ENCODE data around the gene KHDC1L.
"Not testable (repeated sequence)": the region's sequence is repeated elsewhere in the genome, so short reads cannot be mapped to it uniquely, and the experiment has no call there.

The KHDC1L gene, protein sequence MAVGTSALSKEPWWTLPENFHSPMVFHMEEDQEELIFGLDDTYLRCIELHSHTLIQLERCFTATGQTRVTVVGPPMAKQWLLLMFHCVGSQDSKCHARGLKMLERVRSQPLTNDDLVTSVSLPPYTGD

DNA sequence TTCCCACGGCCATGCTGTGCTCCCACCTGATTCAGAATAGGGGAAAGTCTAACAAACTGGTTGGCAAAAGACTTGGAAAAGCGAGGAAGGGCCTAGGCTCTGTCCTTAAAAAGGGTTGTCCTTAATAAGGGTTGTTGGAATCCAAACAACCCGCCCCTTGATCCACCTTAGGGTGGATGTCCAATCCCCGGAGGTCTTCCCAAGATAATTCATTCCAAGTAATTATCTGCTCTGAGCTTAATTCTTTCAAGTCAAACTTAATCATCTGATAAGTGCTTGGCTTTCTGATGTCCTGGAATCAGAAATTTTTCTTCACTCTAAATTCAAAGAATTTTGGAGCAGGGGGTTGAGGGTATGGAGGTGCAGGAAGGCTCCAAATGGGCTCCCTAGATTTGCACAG is at the start of gene KHDC1L:
Gene KHDC1L, minus strand, starts transcription at position 101 of the 400 bp plus-strand sequence. Its CDS starts 88 bp downstream, at position 13.
- DNase-seq: no peak

DNA sequence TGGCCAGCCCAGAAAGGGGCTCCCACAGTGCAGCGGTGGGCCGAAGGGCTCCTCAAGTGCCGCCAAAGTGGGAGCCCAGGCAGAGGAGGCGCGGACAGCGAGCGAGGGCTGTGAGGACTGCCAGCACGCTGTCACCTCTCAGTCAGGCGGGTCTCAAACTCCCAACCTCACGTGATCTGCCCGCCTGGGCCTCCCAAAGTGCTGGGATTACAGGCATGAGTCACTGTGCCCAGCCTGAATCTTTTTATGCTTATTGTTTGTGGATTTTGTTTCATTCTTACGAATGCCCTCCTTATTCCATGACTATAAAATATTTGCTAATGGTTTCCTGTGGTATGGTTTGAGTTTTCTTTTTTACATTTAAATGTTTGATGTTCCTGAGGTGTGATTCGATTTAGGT is 44.0 kb upstream of the KHDC1L start:
- DNase-seq: not testable (repeated sequence)

GRCh38 chr6:73268896-73269295 is 43.6 kb upstream of the KHDC1L start:
- not testable (repeated sequence) for DNase-seq

GRCh38 chr6:73264446-73264845 is 39.1 kb upstream of the KHDC1L start:
- DNase-seq: no peak

- DNase-seq: no peak
Observed at GRCh38 chr6:73263570-73263909, 38.2 kb upstream of the KHDC1L start.

DNA sequence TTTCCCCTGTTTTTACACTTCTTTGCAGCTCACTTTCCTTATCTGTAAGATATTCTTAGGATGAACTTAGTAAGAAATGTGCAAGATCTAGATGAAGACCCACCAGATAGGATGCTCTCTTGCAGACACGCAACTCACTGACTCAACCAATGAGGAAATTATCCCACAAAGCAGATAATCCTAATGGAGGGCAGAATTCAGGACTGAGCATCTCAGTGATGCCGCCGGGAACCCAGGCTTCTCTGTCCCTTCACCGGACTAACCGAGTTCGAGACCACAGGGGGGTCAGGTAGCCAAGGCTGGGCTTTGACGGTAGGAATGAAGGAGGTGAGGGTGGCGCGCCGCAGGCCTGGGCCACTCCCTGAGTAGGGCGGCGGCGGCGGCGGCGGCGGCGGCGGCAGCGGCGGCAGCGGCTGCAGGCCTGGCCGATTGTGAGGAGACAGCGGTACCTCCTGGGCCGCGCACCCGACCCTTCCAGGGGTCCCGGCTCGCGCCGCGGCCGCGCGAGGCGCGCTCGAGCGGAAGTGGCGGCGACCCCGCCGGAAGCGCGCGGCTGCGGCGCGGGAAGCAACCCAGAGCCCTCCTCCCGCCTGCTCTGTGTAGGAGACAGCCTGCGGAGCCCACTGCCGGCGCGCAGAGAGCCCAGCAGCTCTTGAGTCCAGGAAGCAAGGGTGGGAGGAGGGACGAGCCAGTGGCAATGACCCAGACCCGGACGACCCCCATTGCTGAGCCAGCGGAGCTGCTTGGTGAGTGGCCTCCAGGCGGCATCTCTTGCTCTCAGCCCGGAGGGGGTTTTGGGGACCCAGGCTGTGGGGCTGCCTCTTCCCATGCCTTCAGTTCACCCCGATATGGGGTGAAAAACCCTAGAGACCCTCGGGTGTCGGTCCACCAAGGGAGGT is 37.6 kb upstream of the KHDC1L start, which contains the start of gene KHDC1:
Gene KHDC1, minus strand, starts transcription at position 526 of the 899 bp plus-strand sequence. CDS start 20,679 bp downstream, outside the sequence.
- peak; percentile 44 for DNase-seq

GRCh38 chr6:73258721-73259120 is 33.4 kb upstream of the KHDC1L start:
- DNase-seq: no peak

- not testable (repeated sequence) for DNase-seq
Observed at GRCh38 chr6:73254323-73254722, 29.0 kb upstream of the KHDC1L start.

- DNase-seq: no peak
Observed at GRCh38 chr6:73252703-73253102, 27.4 kb upstream of the KHDC1L start.

GRCh38 chr6:73250016-73250415 is 24.7 kb upstream of the KHDC1L start:
- DNase-seq: no peak

GRCh38 chr6:73248192-73248903 is 23.1 kb upstream of the KHDC1L start:
- DNase-seq: peak; percentile 7

DNA sequence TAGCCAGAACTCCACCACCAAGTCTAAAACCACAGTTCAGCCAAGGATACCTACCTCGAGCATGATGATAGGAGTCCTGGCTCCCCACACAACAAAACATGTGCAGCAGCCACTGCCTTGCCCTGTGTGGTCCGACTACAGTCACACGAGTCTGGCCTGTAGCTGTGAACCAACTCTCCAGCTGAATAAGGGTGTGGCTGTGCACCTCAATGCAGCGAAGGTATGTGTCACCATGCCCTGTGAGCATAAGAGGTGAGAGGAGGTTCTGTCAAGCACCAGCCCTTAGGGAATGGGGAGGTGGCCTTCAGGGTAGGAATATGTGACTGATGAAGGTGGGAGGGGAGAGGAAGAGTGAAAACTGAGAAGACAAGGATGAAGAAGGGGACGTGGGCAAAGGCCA is 16.7 kb upstream of the KHDC1L start:
- no peak for DNase-seq

DNA sequence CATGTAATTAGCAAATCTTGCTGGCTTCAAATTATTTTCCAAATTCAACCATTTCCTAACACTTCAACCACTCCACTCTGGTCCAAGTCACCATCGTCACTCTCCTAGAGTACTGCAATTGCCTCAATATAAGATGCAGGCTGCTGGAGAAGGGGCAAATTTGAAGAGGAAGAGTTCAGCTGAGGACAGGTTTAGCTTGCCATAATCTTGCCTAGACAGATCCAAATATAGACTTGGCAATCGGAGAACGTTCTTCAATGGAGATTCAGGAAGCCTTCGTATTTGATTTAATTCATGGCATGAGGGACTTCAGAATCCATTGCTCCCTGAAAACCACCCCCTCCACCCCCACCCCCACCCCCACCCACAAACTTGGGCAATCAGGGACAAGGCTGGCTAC is 15.4 kb upstream of the KHDC1L start:
- no peak for DNase-seq

DNA sequence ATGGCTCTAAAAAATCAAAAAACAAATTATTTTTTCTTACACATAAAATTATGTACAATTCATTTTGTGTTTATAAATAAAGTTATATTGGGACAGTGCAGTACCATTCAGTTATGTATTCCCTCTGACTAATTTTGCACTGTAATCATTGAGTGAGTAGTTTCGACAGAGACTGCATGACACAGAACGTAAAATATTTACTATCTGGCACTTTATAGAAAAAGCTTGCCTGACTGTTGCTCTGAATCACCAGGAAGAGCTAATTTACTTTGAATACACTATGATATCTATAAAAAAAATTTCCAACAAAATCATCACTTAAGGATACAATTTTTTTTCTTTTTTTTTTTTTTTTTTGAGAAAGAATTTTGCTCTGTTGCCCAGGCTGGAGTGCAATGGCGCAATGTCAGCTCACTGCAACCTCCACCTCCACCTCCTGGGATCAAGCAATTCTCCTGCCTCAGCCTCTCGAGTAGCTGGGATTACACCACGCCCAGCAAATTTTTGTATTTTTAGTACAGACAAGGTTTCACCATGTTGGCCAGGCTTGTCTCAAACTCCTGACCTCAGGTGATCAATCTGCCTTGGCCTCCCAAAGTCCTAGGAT is 11.0 kb upstream of the KHDC1L start:
- DNase-seq: no peak

GRCh38 chr6:73234733-73235132 is 9.4 kb upstream of the KHDC1L start:
- no peak for DNase-seq

- DNase-seq: not testable (repeated sequence)
Observed at GRCh38 chr6:73233971-73234370, 8.7 kb upstream of the KHDC1L start.

GRCh38 chr6:73233048-73233447 is 7.8 kb upstream of the KHDC1L start:
- DNase-seq: no peak

DNA sequence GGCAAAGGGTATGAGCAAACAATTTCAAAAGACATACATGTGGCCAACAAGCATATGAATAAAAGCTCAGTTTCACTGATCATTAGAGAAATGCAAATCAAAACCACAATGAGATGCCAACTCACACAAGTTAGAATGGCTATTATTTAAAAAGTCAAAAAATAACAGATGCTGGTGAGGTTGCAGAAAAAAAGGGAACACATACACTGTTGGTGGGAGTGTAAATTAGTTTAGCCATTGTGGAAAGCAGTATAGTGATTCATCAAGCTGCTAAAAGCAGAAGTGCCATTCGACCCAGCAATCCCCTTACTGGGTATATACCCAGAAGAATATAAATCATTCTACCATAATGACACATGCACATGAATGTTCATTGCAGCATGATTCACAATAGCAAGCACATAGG is 6.7 kb upstream of the KHDC1L start:
- DNase-seq: no peak

DNA sequence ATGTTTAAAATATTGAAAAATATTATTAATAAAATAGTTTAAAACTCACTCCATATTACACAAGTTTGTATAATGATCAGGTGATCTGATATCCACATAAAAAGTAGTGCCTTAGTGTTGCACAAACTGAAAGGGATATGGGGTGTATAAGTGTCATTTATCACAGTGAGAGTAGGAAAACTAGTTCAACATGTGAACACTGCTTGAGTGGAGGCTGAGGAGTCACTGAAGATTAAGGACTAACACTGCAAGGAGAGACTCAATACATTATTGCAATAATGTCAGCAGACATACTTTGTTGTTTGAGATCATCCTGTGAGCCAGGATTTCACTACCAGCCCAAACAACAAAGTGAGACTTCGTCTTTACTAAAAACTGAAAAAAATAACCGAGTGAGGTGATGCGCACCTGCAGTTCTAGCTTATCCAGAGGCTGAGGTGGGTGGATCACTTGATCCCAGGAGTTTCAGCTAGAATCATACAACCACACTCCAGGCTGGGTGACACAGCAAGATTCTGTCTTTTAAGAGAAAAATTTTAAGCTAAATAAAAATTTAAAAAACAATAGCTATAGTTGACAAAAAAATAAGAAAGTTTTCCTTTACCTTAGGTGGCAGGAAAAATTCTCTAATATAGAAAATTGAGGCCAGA is 2.4 kb upstream of the KHDC1L start:
- DNase-seq: no peak

- DNase-seq: no peak
Observed at GRCh38 chr6:73216859-73217258, 8.4 kb downstream of the KHDC1L start.

- no peak for DNase-seq
Observed at GRCh38 chr6:73209117-73209516, 16.2 kb downstream of the KHDC1L start.

- no peak for DNase-seq
Observed at GRCh38 chr6:73207221-73207837, 18.0 kb downstream of the KHDC1L start.

All from NCI-H2029 (cell line).